Eye (tissue), 1 donor: ENCODE results near the gene FASN.

Experiments used
- DNase-seq: peaks from one replicate; pipeline ENCODE4 v3.0.0-alpha.2; 2015

Gene FASN

GRCh38 chr17:82072827-82073226, 25.2 kb downstream of the FASN start:
- no peak for DNase-seq

- no peak for DNase-seq
Measured at GRCh38 chr17:82070611-82071010, 27.4 kb downstream of the FASN start.

GRCh38 chr17:82065638-82066303, 32.3 kb downstream of the FASN start, which contains the start of gene DUS1L:
Gene DUS1L, minus strand, starts transcription at chr17:82065804. Its CDS starts 745 bp downstream, at chr17:82065059.
- DNase-seq: peak; percentile 74

GRCh38 chr17:82065193-82065637, 32.8 kb downstream of the FASN start:
- DNase-seq: peak; percentile 20

- DNase-seq: no peak
Measured at GRCh38 chr17:82064433-82065192, 33.4 kb downstream of the FASN start.

DNA sequence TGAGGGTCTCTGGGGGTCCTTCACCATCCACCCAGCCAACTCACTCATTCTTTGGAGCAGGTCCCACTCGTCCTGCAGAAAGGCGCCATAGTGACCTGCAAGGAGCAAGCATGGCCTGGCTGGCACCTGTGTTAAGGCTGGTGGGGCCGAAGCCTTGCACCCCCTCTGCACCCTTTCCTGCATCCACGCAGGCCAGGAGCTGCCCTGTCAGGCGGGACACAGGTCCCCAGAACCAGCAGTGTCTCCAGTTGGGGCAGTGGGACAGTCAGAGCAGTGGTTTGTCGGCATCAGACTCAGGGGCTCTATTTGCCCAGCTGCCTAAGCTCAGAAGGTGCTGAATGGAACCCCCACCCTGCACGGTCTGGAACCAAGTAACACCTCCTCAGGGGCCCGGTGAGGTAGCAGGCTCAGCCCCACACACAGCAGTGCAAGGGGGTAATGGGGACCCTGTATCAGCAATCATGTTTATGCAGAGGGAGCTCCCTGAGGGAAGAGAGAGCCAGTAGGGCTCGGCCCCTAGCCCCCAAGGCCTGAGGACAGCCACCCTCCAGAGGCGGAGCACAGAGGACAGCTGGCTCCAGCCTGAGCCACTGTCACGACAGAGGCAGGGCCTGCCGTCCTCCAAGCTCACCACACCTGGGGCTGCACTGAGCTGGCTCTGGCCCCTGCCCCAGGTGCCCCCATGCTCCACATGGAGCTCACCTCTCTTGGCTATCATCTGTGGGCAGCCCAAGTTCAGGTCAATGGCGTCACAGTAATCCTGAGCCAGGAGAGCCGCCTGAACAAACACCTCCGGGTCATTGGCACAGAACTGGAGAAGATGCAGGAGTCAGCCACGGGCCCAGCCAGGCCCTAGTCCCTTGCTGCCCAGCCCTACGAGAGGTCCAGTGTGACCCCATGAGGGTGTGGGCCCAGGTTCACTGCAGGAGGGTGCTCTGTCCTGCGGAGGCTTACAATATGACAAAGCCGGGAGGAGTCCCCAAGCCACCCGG, 34.3 kb downstream of the FASN start:
- DNase-seq: no peak

- no peak for DNase-seq
Measured at GRCh38 chr17:82062984-82063368, 35.1 kb downstream of the FASN start.

DNA sequence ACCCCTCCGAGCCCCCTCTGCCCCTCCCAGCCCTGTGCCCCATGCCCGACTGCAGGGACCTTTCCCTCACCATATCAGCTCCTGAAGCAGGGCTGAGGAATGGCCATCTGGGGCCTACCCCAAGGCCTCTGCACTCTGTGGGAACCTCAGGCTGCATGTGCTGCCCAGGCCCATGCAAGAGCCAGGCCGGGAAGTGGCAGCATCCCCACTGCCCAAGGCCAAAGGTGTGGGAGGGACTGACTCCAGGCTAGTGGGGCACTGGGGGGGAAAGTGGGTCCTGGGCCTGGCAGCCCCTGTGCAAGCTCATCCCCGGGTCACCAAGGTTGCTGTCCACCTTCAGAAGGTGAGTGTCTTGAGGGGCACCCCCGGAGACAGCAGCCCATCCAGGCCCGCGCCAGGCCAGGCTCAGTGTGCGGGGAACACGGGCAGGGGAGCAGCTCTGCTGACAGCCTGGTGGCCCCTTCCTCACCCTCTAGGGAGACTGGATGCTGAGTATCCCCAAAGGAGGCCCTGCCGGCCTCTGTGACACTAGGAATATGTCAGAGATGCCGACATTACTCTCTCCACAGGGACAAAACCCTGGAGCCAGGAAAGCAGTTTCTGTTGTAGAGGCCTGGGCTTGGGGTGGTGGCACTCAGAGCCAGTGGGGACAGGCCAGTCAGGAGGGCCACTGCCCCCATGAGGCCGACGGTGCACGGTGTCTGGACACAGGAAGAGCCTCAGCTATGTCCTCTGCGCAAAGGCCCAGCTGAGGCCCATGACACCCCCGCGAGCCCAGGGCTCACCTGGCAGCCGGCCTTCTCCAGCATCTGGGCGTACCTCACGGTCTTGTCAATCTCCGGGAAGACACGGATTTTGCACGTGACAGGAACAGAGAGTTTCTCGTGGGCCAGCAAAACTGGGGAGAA, 35.7 kb downstream of the FASN start:
- no peak for DNase-seq

GRCh38 chr17:82061047-82061925, 36.8 kb downstream of the FASN start:
- DNase-seq: no peak

- no peak for DNase-seq
Measured at GRCh38 chr17:82060614-82061013, 37.4 kb downstream of the FASN start.

DNA sequence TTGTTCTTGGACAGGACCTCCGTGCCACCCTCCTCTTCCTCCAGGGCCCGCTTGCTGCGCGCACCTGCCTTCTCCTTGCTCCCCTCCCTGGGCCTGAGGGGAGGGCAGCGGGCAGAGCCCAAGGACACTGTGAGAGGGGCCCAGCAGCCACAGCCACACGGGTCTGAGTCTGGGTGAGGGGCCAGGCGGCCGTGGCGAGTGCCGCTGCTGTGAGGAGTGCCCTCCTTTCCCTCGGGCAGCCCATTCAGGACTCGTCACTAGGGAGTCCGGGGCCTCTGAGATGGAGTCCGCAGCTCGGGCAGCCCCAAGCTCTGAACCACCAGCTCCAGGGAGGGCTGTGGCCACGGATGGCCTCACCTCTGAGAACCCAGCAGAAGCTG, 38.0 kb downstream of the FASN start:
- DNase-seq: no peak

DNA sequence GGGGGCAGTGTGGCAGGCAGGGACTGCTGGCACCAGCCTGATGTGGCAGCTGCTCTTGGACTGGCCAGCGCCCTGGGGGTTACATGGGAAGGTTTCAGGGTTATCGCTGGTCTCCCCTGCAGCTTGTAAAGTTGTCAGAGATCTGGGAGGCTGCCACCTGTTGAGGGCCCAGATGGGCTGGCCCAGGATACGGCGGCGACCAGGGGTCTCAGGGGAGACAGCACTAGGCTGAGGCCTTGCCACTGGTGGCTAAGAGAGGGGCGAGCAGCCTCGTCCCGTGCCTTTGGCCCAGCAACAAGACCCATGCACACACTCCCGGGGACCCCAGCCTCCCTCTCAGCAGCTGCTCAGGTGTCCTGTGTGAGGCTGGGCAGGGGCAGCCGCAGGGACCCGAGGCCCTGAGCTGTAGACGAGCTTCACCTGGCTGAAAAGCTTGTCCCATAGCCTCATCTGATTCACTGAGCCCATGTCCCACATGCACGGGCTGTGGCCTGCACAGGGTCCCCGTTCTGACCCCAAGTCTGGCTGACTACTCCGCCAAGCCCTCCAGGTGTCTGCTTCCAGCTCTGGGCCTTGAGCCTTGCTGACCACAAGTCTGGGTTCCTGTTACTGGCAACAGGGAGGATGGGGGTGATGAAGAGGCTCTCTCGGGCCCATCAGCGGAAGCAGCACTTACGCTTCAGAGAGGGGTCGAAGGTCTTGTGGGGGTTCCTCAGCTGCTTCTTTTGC, 38.6 kb downstream of the FASN start:
- DNase-seq: no peak

DNA sequence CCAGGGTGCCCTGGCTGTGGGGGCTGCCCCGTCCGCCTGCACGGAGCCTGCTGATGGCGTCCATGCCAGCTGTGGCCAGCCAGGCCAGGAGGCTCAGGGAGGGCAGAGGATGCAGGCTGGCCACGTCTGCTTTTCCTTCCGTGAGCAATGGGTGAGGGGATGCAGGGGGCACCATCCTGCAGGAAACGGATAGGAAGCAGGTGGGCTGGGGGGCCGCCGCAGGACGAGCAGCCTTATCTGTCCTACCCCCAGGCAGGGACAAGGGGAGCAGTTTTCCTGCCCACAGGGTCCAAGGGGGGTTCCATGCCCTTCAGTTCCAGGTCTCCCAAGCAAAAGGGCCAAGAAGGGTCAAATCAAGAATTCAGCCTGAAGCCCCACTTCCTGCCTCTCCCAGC, 39.2 kb downstream of the FASN start:
- DNase-seq: no peak

DNA sequence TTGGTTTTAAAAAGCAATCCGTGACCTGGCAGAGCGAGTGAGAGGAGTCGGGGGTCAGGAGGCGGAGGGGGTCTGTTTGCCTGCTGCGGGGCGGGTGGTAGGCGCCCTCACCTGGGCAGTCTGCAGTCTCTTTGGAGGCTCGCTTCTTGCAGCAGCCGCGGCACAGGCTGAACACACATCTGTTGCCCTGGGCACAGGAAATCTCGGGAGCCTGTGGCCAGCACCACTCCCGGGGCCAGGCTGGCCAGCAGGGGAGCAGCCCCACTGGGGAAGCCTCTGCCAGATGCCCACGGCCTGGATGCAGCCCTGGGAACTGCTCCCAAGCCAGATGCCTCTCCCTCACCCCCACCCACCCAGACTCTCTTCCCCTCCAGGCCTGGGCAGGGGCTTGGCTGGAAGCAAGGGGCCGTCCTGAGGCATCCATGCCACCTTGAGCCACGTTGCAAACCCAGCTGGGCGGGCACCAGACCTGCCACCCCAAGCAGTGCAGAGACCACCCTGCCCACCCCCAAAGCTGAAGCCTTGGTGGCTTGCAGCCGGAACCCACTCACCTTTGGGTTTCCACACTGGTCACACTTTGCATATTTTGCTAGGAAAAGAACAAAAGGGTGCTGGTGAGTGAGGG, 39.7 kb downstream of the FASN start:
- DNase-seq: no peak

DNA sequence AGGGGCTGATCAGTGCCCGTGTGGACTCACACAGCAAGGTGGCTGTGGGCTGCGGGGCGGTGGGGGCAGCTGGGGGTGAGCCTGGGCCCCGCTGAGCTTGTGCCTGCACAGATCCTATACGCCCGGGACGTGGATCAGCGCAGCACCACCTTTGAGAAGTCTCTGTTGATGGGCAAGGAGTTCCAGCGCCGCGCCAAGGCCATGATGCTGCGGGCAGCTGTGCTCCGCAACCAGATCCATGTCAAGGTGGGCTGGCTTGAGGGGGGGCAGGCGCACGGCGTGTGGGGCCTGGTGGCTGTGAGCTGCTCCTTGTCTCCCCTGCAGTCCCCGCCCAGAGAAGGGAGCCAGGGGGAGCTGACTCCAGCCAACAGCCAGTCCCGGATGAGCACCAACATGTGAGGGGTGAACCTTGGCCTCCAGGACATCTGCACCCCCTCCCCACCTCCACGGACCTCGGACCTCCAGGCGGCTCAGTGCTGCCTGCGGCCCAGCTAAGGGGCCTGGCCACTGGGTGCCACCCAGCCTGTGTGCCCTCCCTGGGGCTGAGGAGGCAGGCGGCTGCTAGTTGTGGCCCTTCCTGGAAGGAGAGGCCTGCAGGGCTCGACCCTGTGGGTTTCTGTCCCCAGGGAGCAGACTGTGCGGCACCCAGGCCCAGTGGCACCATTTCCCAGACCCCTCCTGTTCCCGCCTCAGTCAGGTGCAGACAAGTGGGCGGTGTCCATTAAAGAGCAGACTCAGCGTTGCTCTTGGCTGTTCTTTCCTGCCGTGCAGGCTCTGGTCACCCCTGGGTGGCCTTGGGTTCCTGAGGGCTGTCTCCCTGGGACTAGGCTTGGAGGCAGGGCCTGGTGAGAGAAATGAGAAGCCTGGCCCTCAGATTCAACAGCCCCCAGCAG, 41.1 kb downstream of the FASN start:
- no peak for DNase-seq

GRCh38 chr17:82055965-82056728, 41.9 kb downstream of the FASN start:
- DNase-seq: no peak

GRCh38 chr17:82055023-82055964, 42.7 kb downstream of the FASN start:
- no peak for DNase-seq
